ENCODE results near the gene KLHL42. TPM values are rescaled to one million over a fixed set of nuclear protein-coding genes. Genes with fewer than 3 reads are reported as not detected.

The KLHL42 gene
- total and polyA plus RNA-seq, 2 of the 8 experiments (the other 6 are each of a cell fraction or from before 2014, with no cell fraction given): 13.6 to 21.6 TPM

DNA sequence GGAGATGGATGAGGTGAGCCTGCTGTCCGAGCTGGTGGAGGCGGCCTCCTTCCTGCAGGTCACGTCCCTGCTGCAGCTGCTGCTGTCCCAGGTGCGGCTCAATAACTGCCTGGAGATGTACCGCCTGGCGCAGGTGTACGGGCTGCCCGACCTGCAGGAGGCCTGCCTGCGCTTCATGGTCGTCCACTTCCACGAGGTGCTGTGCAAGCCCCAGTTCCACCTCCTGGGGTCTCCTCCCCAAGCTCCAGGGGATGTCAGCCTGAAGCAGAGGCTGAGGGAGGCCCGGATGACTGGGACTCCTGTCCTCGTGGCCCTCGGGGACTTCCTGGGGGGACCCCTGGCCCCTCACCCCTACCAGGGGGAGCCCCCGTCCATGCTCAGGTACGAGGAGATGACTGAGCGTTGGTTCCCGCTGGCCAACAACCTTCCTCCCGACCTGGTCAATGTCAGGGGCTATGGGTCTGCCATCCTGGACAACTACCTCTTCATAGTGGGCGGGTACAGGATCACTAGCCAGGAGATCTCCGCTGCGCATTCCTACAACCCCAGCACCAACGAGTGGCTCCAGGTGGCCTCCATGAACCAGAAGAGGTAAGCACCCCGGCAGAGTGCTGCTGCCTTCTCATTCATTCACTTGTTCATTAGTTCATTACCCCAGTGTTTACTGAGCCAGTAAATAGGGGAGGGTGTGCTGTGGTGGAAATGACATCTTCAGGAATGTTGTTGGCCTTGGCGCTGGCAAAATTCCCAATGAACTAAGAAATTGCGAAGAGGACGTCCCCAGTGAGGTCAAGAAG lies 777 bp downstream of the KLHL42 start (continued):
- TF ChIP-seq, protein P1, sequence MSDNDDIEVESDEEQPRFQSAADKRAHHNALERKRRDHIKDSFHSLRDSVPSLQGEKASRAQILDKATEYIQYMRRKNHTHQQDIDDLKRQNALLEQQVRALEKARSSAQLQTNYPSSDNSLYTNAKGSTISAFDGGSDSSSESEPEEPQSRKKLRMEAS (IDR thresholded peaks at IDR 0.05): peak; percentile 12; the same call in 1 of the 2 replicates

Data from H1 (cell line).